NCI-H2029 treated with DMSO at 0.1 percent for 48 hours (cell line): ENCODE measurements around the gene ADAMTS15.
A peak's percentile ranks its signal among the peaks of the same experiment; 100 is the strongest.

Source experiments
- DNase-seq: peaks from one replicate; lab custom pipeline; 2025; lab: John Stamatoyannopoulos, UW

ADAMTS15 gene

GRCh38 chr11:130448416-130449309, at the start of gene ADAMTS15:
Gene ADAMTS15 (plus strand): TSS chr11:130448645. CDS start chr11:130448974, 329 bp downstream.
- peak; percentile 85 for DNase-seq

GRCh38 chr11:130399196-130399595, 49.2 kb upstream of the ADAMTS15 start:
- DNase-seq = no peak

GRCh38 chr11:130400781-130401483, 47.5 kb upstream of the ADAMTS15 start:
- no peak for DNase-seq

GRCh38 chr11:130402570-130402969, 45.9 kb upstream of the ADAMTS15 start:
- no peak for DNase-seq

DNA sequence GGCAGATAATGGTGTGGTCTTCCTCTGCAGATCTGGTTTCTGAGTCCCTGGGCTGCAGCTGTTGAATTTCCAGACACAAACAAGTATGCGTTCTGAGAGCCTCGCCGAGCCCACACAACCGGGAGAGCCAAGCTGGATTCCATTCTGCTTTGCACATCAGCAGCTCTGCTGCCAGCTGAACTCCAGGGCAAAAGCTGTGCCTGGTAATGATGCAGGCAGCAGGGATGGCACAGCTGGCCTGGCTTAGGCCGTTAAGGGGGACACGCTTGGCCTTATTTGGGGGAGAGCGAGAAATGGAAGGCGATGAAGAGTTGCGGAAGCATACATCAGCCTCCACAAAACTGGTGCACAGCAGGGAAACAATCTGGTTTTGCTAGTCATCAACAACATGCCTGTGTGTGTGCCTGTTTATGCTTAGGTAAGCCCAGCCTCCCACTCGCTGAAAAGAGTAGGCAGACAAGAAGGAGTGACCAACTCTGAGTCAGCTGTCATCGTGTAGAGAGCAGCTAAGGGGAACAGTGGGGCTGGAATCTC, 45.1 kb upstream of the ADAMTS15 start:
- no peak for DNase-seq

DNA sequence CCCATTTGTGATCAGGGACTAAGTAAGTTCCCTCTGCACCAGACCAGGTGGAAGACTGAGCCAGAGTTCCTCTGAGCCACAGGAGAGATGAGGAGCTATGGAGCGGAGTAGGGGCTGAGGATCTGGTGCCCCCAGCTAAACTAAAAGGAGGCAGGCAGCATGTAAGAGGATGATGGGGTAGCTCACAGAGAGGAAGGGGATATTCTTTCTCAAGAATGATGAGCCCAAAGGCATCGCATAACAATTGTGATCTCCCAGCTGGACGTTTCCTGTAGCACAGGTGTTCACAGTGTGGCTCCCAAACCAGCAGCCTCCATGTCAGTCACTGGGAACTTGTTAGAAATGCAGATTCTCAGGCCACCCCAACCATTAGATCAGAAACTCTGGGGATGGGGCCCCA, 44.5 kb upstream of the ADAMTS15 start:
- DNase-seq = no peak

DNA sequence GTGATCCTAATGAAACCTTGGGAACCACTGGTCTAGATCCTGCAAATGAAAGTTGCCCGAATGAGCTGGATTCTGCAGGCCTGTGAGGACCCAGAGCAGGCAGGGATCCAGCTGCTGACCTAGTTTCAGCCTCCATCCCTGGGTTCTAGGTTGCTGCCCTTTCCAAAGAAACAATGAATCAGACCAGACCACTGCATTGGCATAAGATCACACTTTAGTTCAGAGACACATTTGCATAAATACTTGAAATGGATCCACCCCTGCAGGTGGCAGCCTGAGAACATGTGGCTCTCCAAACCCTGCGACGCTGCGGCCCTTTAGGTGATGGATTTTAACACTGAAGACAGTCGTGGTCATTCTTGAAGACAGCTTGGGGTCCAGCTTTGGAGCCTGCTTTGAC, 43.7 kb upstream of the ADAMTS15 start:
- DNase-seq = no peak

DNA sequence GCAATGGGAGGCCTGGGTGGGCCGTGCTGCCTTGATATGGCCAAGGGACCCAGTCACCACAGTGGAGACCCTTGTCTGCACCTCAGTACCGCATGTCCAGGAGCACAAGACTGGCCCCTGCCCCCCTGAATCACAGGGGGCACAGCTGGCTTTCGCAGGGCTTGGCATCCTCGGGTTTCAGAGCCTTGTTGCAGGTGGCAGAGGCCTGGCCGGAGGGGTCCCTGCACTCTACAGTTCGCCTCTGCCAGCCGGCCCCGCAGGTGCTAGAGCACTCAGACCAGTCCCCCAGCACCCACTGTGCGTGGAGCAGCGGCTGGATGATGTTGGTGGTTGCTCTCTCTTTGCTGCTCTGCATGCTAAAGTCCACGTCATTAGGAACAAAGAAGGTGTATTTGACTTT, 43.0 kb upstream of the ADAMTS15 start:
- DNase-seq = no peak

GRCh38 chr11:130407978-130408377, 40.5 kb upstream of the ADAMTS15 start:
- no peak for DNase-seq

GRCh38 chr11:130408401-130408890, 40.0 kb upstream of the ADAMTS15 start:
- DNase-seq = no peak

DNA sequence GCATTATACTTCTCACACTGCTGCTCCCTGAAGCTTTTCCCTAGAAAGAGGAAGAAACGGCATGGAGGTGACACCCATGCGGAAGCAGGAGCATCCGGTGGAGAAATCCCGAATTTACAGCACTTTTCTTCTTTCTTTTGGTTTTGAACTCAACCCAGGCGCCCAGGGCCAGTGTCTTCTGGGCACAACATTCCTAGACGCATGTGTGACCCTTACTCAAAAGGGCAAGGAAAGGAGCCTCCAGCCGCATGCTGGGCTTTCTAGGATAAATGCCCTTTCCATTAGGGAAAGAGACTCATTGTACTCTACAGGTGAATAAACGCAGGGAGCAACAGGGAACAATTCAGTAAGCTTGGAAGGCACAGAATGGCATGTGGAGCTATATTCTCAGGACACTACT, 39.5 kb upstream of the ADAMTS15 start:
- DNase-seq = no peak

GRCh38 chr11:130409594-130410388, 38.7 kb upstream of the ADAMTS15 start:
- no peak for DNase-seq

- no peak for DNase-seq
Observed at GRCh38 chr11:130411223-130411622, 37.2 kb upstream of the ADAMTS15 start.

- no peak for DNase-seq
Observed at GRCh38 chr11:130413405-130414106, 34.9 kb upstream of the ADAMTS15 start.

GRCh38 chr11:130414107-130415080, 34.1 kb upstream of the ADAMTS15 start:
- no peak for DNase-seq

- DNase-seq = no peak
Observed at GRCh38 chr11:130415731-130416529, 32.5 kb upstream of the ADAMTS15 start.

GRCh38 chr11:130416530-130416882, 31.9 kb upstream of the ADAMTS15 start:
- DNase-seq = no peak

DNA sequence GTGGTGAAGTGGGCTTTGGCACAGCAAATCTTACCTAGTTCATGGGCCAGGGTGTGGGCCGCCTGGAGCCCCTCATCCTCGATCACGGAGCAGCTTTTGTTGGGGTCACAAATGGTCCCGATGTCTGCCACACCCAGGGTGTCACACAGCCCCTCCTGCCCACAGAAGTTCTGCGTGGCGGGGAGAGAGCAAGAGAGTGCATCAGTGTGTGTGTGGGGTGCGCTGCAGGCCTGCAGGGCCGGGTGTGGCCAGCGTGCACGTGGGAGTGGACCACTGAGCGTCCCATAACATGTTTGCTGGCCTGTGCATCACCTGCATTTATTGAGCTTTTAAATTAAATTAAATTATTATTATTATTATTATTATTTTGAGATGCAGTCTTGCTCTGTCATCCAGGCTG, 31.5 kb upstream of the ADAMTS15 start:
- DNase-seq = no peak

GRCh38 chr11:130418210-130418609, 30.2 kb upstream of the ADAMTS15 start:
- DNase-seq = no peak
